Fibroblast of skin of left quadriceps (primary cell): Measurements from ENCODE around the gene ATP1B2.
"Not testable (repeated sequence)": the region's sequence is repeated elsewhere in the genome, so short reads cannot be mapped to it uniquely, and the experiment has no call there.

Experiments used
- DNase-seq, 2 experiments: peaks; one replicate each; pipeline ENCODE4 v3.0.0-alpha.2; 2013; ENCODE audit warnings: low read depth in 2 of 2

ATP1B2 gene

GRCh38 chr17:7650509-7651096 is at the start of gene ATP1B2:
TSS of gene ATP1B2 (plus strand) at chr17:7650926. CDS start at chr17:7651519, 593 bp downstream.
- no peak for DNase-seq

- no peak for DNase-seq
These were observed 44.4 kb upstream of the ATP1B2 start for GRCh38 chr17:7606280-7606679.

- no peak for DNase-seq
These were observed 40.1 kb upstream of the ATP1B2 start for GRCh38 chr17:7610641-7611040.

- no peak for DNase-seq
These were observed 39.0 kb upstream of the ATP1B2 start for GRCh38 chr17:7611635-7612293.

- no peak for DNase-seq
These were observed 38.5 kb upstream of the ATP1B2 start for GRCh38 chr17:7612294-7612640.

- peak in 1 of 2 experiments; percentile 12 for DNase-seq
These were observed 36.8 kb upstream of the ATP1B2 start for GRCh38 chr17:7613769-7614424.

- DNase-seq: peak; percentile 100
These were observed 36.1 kb upstream of the ATP1B2 start, which contains the start of gene FXR2 for GRCh38 chr17:7614425-7615264. TSS of gene FXR2 (minus strand) at chr17:7614897. CDS start at chr17:7614532, 365 bp downstream.

- DNase-seq: no peak
These were observed 35.4 kb upstream of the ATP1B2 start for GRCh38 chr17:7615265-7615747.

- DNase-seq: no peak
These were observed 32.1 kb upstream of the ATP1B2 start for GRCh38 chr17:7618608-7619007.

- no peak for DNase-seq
These were observed 29.9 kb upstream of the ATP1B2 start for GRCh38 chr17:7620835-7621234.

GRCh38 chr17:7623661-7624060 is 27.1 kb upstream of the ATP1B2 start:
- no peak for DNase-seq

- DNase-seq: not testable (repeated sequence)
These were observed 25.0 kb upstream of the ATP1B2 start for GRCh38 chr17:7625749-7626148.

- DNase-seq: no peak
These were observed 24.4 kb upstream of the ATP1B2 start for GRCh38 chr17:7626307-7626706.

- no peak for DNase-seq
These were observed 23.8 kb upstream of the ATP1B2 start for GRCh38 chr17:7626956-7627249.

- peak; percentile 84 to 88 for DNase-seq
These were observed 23.2 kb upstream of the ATP1B2 start, which contains the start of gene SAT2 for GRCh38 chr17:7627250-7628121. TSS of gene SAT2 (minus strand) at chr17:7627821. CDS start at chr17:7627635, 186 bp downstream.

GRCh38 chr17:7629939-7630571 is 20.7 kb upstream of the ATP1B2 start, which contains the start of gene SHBG:
TSS of gene SHBG (plus strand) at chr17:7630135. CDS start at chr17:7630173, 38 bp downstream.
- DNase-seq: no peak

GRCh38 chr17:7631398-7632380 is 19.0 kb upstream of the ATP1B2 start:
- DNase-seq: no peak

- no peak for DNase-seq
These were observed 18.2 kb upstream of the ATP1B2 start for GRCh38 chr17:7632492-7632894.

- DNase-seq: no peak
These were observed 17.6 kb upstream of the ATP1B2 start for GRCh38 chr17:7633093-7633492.
